GM18861 (cell line): ENCODE measurements around the gene RCAN3.
"Not testable (repeated sequence)": the region's sequence is repeated elsewhere in the genome, so short reads cannot be mapped to it uniquely, and the experiment has no call there.

ENCODE experiments used
- ATAC-seq: cut with Tn5 transposase; IDR thresholded peaks from one replicate; pipeline ENCODE4 v1.9.1; 2021; ENCODE audit not compliant: unreplicated experiment

The RCAN3 gene

DNA sequence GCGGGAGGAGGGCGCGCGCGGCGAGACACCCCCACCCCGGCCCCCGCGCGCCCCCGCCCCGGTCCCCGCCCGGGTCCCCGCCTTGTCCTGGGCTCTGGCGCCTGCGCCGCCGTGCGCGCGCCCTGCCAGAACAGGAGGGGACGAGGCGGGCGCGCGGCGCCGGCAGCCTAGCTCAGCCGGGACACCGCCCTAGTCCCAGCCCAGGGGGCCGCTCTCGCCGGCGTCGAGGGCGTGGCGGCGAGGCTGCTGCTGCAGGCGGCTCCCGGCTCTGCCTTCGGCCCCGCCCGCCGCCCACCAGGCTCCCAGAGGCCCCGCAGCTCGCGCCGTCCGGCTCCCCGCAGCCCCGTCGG is at the start of gene RCAN3:
Gene RCAN3, plus strand, starts transcription at position 128 of the 350 bp plus-strand sequence. CDS start 11,537 bp downstream, outside the sequence.
- no peak for ATAC-seq

DNA sequence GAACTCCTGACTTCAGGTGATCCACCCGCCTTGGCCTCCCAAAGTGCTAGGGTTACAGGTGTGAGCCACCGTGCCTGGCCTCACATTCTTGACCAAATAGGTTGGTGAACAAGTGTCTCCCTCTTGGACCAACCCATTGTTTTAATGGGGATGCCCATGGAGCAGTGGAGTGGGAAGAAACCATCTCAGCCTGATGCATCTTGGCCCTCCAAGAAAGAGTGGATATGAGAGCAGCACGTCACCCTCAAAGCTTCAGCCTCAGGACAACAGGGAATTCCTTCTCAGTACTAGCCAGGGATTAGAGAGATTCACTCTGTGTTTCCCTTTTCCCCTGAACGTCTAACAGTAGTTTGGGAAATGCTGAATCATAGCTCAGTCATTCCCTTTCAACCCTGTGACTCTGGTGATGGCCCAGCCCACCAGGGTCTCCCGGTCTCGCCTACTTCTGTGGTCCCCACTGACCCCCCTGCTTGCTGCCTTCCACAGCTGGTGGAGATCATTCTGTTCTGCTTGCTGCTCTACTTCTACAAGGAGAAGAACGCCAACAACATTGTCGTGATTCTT is 49.6 kb upstream of the RCAN3 start:
- ATAC-seq: no peak

DNA sequence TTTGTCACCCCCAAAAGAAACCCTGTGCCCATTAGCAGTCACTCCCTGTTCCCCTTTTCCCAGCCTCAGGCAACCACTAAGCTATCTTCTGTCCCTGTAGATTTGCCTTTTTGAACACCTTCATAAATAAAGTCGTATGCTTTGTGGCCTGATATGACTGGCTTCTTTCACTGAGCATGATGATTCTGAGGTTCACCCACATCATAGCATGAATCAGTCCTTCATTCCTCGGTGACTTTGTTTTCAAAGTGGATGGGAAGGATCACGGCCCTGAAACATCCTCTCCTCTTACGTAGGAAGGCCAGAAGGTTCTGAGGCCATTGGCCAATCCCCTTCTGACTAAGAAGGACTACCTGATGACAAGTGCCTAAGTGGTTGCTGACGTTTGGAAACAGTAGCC is 48.0 kb upstream of the RCAN3 start:
- no peak for ATAC-seq

DNA sequence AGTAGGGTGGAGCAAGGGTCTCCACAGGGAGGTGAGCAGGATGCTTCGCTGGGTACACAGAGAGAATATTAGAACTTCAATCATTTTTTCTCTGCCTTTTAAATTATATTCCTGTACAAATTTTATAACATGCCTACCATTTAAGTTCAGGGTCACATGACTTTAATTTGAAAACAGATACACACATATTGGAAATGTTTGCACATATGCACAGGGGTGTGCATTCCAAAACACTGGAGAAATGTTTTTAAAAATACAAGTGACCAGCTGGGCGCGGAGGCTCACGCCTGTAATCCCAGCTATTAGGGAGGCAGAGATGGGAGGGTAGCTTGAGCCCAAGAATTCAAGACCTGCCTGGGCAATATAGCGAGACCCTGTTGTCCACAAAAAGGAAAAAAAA is 47.4 kb upstream of the RCAN3 start:
- ATAC-seq: no peak

DNA sequence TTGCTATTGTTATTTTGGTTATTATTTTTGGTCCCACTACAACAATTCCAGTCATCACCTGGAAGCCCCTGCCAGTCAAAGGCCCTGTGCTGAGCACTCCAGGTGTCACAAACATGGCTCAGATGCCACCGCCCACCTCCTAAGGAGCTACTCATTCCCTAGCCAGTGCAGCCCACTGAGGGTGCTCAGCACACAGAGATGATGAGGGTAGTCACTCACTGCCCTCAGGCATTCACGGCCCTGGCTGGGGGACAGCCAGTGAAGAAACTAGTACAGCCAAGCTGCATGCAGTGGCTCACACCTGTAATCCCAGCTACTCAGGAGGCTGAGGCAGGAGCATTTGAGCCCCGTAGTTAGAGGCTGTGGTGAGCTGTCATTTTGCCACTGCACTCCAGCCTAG is 44.8 kb upstream of the RCAN3 start:
- ATAC-seq: no peak

DNA sequence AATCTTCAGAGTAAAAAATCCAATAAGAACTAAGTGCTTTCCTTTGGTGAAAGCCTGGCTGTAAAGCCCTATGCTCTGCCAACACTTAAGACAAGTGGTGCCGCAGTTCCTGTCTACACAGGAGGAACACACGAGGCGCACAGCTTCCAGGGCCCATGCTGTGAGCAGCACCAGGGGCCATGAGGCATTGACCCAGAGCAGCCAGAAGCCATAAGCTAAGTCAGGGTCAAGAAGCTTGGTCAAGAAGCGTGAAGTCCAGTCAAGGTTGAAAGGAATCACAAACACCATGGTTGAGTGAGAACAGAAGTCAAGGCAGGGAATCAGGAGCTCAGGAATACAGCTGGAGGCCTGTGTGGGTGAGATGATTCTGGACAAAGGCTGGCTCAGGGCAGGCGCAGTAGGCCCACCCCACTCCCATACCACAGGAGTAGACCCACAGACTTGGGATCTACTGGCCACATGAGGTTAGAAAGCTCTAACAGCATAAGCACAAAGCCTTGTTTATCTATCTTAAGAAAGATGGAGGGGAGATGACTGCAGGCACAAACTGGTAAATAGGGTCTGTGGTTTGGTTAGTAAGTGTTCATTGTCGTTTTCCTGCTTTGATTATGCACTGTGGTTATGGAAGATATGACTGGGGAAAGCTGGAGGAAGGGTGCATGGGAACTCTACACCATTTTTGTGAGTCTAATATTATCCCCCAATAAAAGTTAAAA is 42.9 kb upstream of the RCAN3 start:
- no peak for ATAC-seq

DNA sequence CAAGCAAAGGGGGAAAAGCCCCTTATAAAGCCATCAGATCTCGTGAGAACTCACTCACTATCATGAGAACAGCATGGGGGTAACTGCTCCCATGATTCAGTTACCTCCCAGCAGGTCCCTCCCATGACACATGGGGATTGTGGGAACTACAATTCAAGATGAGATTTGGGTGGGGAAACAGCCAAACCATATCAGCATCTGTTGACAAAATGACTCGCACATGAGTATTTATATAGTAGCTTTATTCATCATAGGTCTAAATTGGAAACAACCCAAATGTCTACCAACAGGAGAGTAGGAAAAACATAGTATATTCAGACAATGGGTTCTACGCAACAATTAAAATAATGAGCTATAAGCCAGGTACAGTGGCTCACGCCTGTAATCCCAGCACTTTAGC is 40.5 kb upstream of the RCAN3 start:
- ATAC-seq: not testable (repeated sequence)

DNA sequence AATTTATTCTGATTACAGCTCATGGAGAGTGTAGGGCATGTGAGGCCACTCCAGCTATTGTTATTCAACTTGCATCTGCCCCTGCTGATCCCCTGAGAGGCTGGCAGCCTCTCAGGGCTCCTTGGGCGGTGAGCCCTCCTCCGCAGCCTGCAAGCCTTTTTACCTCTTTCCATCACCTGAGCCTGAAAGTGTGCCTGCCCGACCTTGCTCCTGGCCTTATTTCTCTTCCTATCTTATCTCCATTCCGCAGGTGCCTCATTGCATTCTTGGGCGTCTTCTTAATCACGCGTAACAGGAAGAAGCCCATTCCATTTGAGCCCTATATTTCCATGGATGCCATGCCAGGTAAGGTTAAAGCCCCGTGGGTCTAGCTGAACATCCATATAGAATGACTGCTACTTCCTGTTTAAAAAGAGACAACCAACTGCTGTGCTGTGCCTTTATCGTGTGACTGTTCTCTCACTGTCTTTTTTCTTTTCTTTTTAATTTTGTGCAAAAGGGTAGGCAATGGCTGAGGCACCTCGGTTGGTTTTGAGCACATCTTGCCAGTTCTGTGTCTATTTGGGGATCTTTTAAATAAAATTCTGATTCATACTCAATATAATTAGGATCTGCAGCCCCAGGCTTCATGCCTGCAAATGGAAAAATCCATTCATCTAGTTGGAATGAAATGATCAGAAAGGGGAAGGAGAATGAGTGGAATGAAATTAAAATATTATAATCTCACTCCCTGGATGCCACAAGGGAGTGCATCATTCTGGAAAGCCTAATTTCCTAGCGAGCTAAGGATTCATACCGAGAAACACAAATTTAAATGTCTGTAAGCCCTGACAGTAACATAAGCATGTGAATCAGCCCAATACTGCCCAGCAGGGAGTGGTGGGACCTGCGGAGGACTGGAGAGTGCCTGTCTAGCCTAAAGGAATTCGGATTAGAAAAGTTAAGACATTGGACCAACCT is 38.6 kb upstream of the RCAN3 start:
- no peak for ATAC-seq

DNA sequence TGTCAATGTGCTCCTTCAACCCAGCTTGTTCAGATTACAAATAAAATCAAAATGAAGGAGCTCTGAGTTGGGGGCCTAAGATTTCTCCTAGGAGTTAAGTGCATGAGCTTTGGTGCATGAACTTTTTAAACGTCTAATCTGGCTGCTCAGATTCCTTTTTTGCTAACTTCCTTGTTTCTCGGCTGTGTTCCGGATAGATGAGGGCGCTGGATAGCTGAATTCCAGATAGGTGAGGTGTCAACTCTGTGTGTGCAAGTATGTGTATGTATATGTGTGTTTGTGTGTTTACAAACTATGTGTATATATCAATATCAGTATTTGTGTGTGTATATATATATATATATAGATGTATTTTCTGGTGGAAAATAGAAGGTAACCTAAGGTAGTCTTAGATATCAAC is 37.5 kb upstream of the RCAN3 start:
- no peak for ATAC-seq

DNA sequence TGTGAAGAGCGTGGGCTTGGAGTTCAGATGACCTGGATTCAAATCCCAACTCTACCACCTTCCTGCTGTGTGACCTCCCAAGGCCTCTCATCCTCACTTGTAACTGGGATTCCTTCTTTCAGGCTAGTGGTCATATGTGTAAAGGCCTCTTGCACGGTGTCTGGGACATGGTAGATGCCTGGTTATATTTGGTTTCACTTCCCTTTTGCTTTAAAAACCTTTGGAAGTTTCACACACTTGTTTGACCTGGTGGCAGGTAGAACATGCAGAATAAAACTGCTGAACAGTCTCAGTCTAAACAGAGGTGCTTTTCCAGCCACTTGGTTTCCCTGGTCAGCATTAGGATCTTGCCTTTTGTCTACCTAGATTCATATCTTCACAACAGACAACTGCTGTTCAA is 37.0 kb upstream of the RCAN3 start:
- ATAC-seq: no peak

DNA sequence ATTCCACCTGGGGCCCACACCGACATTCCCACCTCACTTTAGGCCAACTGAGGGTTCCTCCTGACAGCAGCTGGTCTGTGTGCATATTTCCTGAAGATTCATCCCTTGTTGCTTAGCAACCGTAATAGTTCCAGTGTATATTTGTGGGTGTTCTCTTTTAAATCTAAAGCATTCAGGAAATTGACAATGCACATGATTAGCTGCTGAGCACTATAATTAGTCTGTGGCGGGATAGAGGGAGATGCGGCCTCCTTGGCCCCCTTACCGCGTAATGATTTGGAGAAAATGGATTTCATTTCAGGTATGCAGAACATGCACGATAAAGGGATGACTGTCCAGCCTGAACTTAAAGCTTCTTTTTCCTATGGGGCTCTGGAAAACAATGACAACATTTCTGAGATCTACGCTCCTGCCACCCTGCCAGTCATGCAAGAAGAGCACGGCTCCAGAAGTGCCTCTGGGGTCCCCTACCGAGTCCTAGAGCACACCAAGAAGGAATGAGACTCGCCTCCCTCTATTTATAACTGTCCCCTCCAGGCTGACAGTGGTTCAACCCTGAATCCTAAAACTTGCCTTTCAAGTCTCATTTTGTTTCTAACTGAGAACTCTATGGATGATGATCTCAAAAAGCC is 33.8 kb upstream of the RCAN3 start:
- no peak for ATAC-seq

DNA sequence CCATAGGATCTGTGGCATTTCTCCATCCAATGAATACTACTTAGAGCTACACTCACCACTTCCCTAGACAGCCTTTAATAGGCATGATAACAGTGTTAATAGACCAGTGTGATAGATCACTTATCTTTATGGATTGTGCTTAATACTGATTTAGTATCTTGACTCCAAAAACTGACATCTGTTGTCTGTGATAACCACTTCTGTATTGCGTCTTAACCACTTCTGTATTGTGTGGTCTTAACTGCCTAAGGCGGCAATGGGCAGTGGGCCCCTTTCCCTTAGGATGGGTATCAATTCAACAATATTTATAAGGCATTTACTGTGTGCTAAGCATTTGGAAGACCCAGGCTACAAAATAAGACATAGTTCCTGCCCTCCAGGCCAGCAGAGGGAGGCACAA is 32.0 kb upstream of the RCAN3 start:
- ATAC-seq: no peak

DNA sequence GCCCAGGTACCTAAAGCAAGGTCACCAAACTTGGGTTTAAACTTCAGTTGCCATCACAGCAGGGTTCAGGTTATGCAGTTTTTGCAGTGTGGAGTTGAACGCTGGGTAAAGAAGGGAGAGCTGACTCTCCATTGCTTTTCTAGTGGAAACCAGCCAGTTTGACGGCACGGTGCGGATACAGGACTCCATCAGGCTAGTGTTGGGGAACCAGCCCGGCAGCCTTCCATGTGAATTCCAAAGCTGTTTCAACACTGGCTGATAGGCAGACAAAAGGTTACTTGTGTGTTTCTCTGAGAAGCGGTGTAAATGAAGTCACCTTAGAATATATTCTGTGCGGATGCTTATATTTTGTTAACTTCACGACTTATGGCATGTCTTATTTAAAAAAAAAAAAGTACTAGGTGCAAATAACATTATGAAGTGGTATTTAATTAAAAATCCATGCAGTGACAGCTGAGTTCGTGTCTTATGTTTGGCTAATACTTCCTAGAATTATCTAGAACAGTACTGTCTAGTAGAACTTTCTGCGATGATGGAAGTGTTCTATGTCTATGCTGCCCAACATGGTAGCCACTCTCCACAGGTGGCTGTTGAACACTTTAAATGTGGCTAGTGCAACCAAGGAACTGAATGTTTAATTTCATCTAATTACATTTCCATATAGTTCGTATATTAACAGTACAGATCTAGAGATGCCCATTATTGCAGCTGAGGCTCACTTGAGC is 29.9 kb upstream of the RCAN3 start:
- no peak for ATAC-seq

DNA sequence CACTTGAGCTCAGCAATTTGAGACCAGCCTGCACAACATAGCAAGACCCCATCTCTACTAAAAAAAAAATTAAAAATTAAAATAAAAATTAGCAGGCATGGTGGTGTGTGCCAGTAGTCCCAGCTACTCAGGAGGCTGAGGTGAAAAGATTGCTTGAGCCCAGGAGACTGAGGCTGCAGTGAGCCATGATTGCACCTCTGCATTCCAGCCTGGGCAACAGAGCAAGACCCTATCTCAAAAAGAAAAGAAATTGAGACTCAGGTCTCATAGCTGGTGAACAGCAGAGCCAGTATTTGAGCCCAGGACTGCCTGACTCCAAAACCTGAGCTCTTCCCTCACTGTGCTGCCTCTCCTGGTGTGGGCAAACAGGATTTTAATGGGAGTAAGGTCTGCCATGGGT is 28.4 kb upstream of the RCAN3 start:
- ATAC-seq: no peak

DNA sequence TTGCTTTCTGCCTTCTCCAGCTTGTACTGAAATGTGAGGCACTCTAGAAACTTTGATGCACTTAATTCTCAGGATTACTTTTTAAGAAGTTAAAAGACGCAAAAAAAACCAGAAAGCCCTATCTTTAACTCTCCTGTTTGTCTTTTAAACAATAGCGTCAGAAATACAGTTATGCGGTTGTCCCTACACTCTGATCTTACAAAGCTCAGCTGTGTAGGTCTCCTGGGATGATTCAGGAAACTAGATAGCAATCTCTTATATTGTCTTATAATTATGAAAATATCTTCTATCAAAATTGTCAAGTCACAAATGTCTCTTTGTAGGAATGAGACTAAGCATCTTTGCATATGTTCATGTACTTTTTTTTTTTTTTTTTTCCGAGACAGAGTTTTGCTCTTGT is 26.9 kb upstream of the RCAN3 start:
- ATAC-seq: no peak

DNA sequence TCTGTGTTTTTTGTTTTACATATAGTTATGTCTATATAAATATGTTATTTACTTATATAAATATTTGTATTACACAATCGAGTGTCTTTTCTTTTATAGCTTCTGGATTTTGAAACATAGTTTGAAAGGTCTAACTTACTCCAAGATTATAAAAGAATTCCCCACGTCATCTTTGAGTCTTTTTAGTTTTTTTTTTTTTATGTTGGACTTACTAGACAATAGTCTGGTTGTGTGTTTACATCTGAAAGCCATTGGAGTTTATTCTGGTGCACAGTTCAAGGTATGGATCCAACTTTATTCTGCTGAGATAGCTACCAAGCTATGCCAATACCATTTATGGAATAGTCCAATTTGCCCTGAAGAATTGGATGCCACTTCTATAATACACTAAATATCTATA is 26.1 kb upstream of the RCAN3 start:
- no peak for ATAC-seq

DNA sequence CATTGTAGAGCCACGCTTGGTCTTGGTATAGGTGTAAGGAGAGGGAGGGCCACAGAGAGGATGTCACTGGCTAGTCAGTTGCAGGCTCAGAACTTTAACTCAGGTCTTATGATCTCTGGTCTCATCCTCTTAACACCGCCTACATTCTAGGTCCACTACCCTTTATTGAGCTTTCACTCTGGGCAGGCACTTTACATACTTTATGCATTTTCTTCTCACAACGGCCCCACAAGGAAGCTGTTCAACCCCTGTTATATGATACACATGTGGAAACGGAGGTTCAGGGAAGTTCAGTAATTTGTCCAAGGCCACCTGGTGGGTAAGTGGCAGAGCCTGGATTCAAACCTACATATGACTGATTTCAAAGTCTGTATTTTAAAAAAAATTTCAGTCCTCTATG is 25.3 kb upstream of the RCAN3 start:
- ATAC-seq: no peak

DNA sequence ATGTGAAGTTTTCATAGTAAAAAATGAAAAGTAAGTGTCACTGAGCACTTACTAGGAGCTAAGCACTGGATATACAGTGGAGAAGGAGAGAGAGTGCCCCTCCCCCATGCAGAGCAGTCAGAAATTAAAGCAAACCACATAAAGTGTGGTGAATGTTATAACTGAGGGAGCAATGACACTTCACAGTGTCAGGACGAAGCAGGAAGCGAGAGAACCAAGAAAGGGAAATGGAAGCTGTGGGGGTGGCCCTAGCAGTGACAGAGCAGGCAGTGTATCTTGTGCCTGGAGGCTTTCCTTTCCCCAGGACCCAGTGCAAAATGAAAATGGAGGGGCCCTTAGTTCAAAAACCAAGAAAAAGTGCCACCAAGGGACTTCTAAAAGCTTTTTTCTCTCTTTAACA is 21.5 kb upstream of the RCAN3 start:
- ATAC-seq: peak; percentile 48

DNA sequence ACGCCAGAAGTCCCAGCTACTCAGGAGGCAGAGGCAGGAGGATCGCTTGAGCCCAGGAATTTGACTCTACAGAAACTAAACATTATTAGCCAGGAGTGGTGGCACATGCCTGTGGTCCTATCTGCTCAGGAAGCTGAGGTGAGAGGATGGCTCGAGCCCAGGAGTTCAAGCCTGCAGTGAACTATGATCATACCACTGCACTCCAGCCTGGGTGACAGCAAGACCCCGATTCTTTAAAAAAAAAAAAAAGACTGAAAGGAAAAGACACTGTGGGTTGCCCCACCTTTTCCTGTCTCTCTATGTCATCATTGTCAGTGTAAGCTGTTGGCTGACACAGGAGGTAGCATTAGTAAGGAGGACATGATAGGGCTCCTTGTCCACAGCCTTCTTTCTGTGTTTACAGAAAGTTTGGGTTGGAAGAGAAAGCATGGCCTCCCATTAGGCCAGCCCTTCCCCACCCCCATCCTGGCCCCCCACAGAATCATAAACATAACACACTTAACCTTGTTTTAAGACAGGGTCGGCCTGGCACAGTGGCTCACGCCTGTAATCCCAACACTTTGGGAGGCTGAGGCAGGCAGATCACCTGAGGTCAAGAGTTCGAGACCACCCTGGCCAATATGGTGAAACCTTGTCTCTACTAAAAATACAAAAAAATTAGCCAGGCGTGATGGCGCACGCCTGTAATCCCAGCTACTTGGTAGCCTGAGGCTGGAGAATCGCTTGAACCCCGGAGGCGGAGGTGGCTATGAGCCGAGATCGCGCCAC is 20.6 kb upstream of the RCAN3 start:
- no peak for ATAC-seq

DNA sequence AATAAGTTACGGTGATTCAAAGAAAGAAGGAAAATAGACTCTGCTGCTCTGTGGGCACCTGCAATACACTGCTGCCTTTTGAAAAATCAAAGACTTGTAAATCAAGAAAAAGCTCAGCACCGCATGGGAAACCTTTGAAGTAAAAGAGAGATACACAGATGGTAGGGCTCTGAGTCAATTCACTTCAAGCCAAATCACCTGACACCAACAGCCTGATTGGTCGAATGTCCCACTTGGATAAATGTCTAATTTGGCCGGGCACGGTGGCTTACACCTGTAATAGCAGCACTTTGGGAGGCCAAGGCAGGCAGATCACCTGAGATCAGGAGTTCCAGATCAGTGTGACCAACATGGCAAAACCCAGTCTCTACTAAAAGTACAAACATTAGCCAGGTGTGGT is 19.2 kb upstream of the RCAN3 start:
- no peak for ATAC-seq
